RWPE1 (cell line): ENCODE results near the gene SIM1.
"Not testable (repeated sequence)": the region's sequence is repeated elsewhere in the genome, so short reads cannot be mapped to it uniquely, and the experiment has no call there.

Source experiments
- CTCF ChIA-PET: fragments of 350-600 bp; sonication (Branson Sonifier 250); formaldehyde crosslinking; extraction: SDS; loops from one replicate; lab custom pipeline; 2021; lab: Yijun Ruan, JAX
- POLR2A ChIA-PET: fragments of 400-600 bp; formaldehyde crosslinking; extraction: SDS; loops from one replicate; lab custom pipeline; 2020; ENCODE audit warnings: antibody characterized with exemption; ENCODE audit not compliant: low non-redundant PET; lab: Yijun Ruan, JAX
- DNase-seq: peaks from one replicate; pipeline ENCODE4 v3.0.0; 2012; ENCODE audit warnings: low spot score
- H3K27ac ChIP-seq: fragments of 450-650 bp; 2 replicates; pipeline ENCODE4 v1.5.1; 2017
- CTCF ChIP-seq: fragments of 450-650 bp; conservative IDR thresholded peaks from 2 replicates; pipeline ENCODE4 v1.5.1; 2017; ENCODE audit warnings: low read depth, mild to moderate bottlenecking

SIM1 gene

GRCh38 chr6:100376103-100376502, 88.6 kb downstream of the SIM1 start:
- TF ChIP-seq CTCF: no peak

GRCh38 chr6:100372326-100373091, 92.2 kb downstream of the SIM1 start:
- DNase-seq: no peak
- ChIA-PET CTCF (no interaction called here), POLR2A (no interaction called here)
- no peak overlapping the region for H3K27ac ChIP-seq
- TF ChIP-seq CTCF: no peak

More at GRCh38 chr6:100376103-100376502, 88.6 kb downstream of the SIM1 start:
- no peak for DNase-seq
- ChIA-PET CTCF (no interaction called here), POLR2A (no interaction called here)
- no peak overlapping the region for H3K27ac ChIP-seq

GRCh38 chr6:100371591-100371990, 93.1 kb downstream of the SIM1 start:
- no peak for DNase-seq

GRCh38 chr6:100370265-100370664, 94.5 kb downstream of the SIM1 start:
- CTCF ChIA-PET: interaction anchor here (0.9 kb wide), 1 partner anchor 22 kb away, joined by 3 read pairs; no protein-coding TSS in a partner anchor
- DNase-seq: no peak
- TF ChIP-seq CTCF: no peak
- no peak overlapping the region for H3K27ac ChIP-seq
- POLR2A ChIA-PET: no interaction called here

More at GRCh38 chr6:100371591-100371990, 93.1 kb downstream of the SIM1 start:
- TF ChIP-seq CTCF: no peak
- H3K27ac ChIP-seq: no peak overlapping the region
- ChIA-PET CTCF (no interaction called here), POLR2A (no interaction called here)

- CTCF ChIA-PET: interaction anchor here (0.6 kb wide), 1 partner anchor 382 kb away, joined by 3 read pairs; no protein-coding TSS in a partner anchor
- peak; percentile 39 for DNase-seq
- TF ChIP-seq CTCF: no peak
- POLR2A ChIA-PET: no interaction called here
- H3K27ac ChIP-seq: no peak overlapping the region
Measured at GRCh38 chr6:100366419-100366818, 98.3 kb downstream of the SIM1 start.

GRCh38 chr6:100363651-100364050, 101.1 kb downstream of the SIM1 start:
- DNase-seq: peak; percentile 24
- ChIA-PET POLR2A (no interaction called here), CTCF (interaction anchor here (0.6 kb wide), 1 partner anchor 40 kb away, joined by 3 read pairs; no protein-coding TSS in a partner anchor)
- no peak overlapping the region for H3K27ac ChIP-seq
- TF ChIP-seq CTCF: no peak

- POLR2A ChIA-PET, DNase-seq, H3K27ac ChIP-seq, CTCF ChIA-PET: not testable (repeated sequence)
Measured at GRCh38 chr6:100354736-100355641, 109.7 kb downstream of the SIM1 start.
